T-helper 1 cell treated with Interleukin-12 subunit alpha and Interleukin-12 subunit beta and Interleukin-4 antibody, amounts not matched to agents 30 μg/mL and 1 μg/mL, for 36 hours (primary cell): ENCODE data around the gene SCAPER.

ENCODE experiments used
- H3K27ac Mint-ChIP-seq: one replicate; pipeline ENCODE4 v1.8.0; 2021; ENCODE audit warnings: mild to moderate bottlenecking, mixed read lengths
- H3K27me3 Mint-ChIP-seq: one replicate; pipeline ENCODE4 v1.8.0; 2021; ENCODE audit warnings: low read depth, mixed read lengths
- H3K36me3 Mint-ChIP-seq: one replicate; pipeline ENCODE4 v1.8.0; 2021; ENCODE audit warnings: low read depth, mixed read lengths
- H3K4me1 Mint-ChIP-seq: one replicate; pipeline ENCODE4 v1.8.0; 2021; ENCODE audit warnings: low read depth, mixed read lengths
- H3K4me3 Mint-ChIP-seq: one replicate; pipeline ENCODE4 v1.8.0; 2021; ENCODE audit warnings: mild to moderate bottlenecking, moderate library complexity, mixed read lengths
- H3K9me3 Mint-ChIP-seq: one replicate; pipeline ENCODE4 v1.8.0; 2021; ENCODE audit warnings: mixed read lengths

Gene SCAPER

DNA sequence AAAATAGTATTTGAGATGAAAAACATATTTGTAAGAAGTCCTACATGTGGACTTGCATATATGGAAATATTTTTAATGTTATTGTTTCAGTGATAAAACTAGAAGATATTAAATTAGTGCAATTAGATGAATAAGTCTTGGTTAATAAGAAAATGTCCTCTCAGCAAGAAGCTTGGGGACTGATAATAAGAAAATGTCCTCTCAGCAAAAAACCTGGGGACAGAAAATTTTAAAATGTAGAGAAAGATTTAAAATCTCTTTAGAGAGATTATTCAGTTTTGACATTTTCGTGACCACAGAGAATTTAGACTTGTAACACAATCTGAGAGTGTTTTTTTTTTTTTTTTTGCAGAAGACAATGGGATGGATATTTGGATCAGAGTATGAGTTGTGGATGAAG is 412.6 kb downstream of the SCAPER start:
- Mint-ChIP-seq H3K36me3 (no peaks in the 10 kb centered on the region), H3K4me3 (no peak overlapping the region), H3K4me1 (no peaks in the 10 kb centered on the region), H3K27me3 (no peaks in the 10 kb centered on the region), H3K27ac (no peak overlapping the region), H3K9me3 (peaks cover 3% of the 10 kb centered on the region)

DNA sequence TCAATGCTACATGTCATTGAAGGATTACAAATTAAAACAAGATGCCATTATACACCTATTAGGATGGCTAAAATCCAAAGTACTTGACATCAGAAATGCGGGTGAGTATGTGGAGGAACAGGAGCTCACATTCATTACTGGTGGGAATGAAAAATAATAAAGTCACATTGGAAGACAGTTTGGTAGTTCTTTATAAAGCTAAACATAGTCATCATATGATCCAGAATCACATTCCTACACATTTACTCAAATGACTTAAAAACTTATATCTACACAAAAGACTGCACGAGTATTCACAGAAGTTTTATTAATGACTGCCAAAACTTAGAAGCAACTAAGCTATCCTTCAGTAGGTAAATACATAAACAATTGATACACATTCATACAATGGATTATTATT is 421.4 kb downstream of the SCAPER start:
- Mint-ChIP-seq H3K4me1 (no peaks in the 10 kb centered on the region), H3K27me3 (peaks cover 4% of the 10 kb centered on the region), H3K4me3 (no peak overlapping the region), H3K36me3 (no peaks in the 10 kb centered on the region), H3K9me3 (no peaks in the 10 kb centered on the region), H3K27ac (no peak overlapping the region)

DNA sequence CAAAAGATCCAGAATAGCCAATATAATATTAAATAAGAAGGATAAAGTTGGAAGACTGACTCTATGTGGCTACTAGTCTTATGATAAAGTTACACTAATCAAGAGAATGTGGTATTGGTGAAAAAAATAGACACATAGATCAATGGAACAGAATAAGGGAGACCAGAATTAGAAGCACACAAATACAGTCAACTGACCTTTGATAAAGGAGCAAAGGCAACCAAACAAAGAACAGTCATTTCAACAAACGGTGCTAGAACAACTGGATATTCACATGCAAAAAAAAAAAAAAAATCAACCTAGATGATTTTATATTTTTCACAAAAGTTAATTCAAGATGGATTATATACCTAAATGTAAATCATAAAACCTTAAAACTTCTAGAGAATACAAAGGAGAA is 422.1 kb downstream of the SCAPER start:
- Mint-ChIP-seq H3K27me3 (peaks cover 4% of the 10 kb centered on the region), H3K4me1 (no peaks in the 10 kb centered on the region), H3K36me3 (no peaks in the 10 kb centered on the region), H3K27ac (no peak overlapping the region), H3K9me3 (no peaks in the 10 kb centered on the region), H3K4me3 (no peak overlapping the region)

- H3K36me3 Mint-ChIP-seq = no peaks in the 10 kb centered on the region
- H3K9me3 Mint-ChIP-seq = no peaks in the 10 kb centered on the region
- H3K4me1 Mint-ChIP-seq = no peaks in the 10 kb centered on the region
- H3K27me3 Mint-ChIP-seq = peaks cover 4% of the 10 kb centered on the region
- H3K27ac Mint-ChIP-seq = no peak overlapping the region
- no peak overlapping the region for H3K4me3 Mint-ChIP-seq
Measured at GRCh38 chr15:76480267-76480666, 424.9 kb downstream of the SCAPER start.

DNA sequence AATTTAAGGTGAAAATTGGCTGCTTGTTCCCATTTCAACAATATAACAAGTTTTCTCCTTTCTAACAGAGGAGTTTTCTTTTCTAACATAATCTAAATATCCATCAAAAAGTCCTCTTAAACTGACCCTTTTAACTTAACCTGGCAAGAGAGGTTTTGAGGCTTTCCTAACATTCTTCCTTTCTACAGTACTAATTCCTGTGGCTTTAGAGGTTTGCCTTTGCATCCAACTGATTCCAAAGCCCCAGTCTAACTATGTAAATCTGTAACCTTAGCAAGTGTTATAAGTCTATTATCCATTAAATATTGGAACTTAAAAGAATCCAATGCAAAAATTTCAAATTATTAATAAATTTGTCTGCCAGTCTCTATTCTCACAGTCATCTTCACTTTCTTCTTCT is 434.4 kb downstream of the SCAPER start:
- Mint-ChIP-seq H3K27me3 (no peaks in the 10 kb centered on the region), H3K4me3 (no peak overlapping the region), H3K36me3 (peaks cover 15% of the 10 kb centered on the region), H3K27ac (no peak overlapping the region), H3K9me3 (peaks cover 14% of the 10 kb centered on the region), H3K4me1 (peaks cover 3% of the 10 kb centered on the region)

DNA sequence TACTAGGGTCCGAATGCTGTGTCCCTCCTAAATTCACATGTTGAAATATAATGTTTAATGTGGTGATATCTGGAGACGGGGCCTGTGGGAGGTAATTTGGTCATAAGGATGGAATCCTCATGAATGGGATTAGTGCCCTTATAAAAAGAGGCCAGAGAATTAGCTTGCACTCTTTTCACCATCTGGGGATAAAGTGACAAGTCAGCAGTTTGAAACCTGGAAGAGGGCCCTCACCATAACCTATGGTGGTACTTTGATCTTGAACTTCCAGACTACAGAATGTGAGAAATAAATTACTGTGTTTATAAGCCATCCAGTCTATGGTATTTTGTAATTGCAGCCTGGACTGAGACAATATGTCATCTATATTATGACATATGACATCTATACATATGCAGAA is 436.4 kb downstream of the SCAPER start:
- peaks cover 19% of the 10 kb centered on the region for H3K9me3 Mint-ChIP-seq
- H3K27me3 Mint-ChIP-seq = no peaks in the 10 kb centered on the region
- H3K4me3 Mint-ChIP-seq = no peak overlapping the region
- H3K4me1 Mint-ChIP-seq = peaks cover 3% of the 10 kb centered on the region
- H3K27ac Mint-ChIP-seq = no peak overlapping the region
- peaks cover 18% of the 10 kb centered on the region for H3K36me3 Mint-ChIP-seq

GRCh38 chr15:76467136-76467535 is 438.0 kb downstream of the SCAPER start:
- H3K4me1 Mint-ChIP-seq = peaks cover 3% of the 10 kb centered on the region
- no peaks in the 10 kb centered on the region for H3K27me3 Mint-ChIP-seq
- H3K36me3 Mint-ChIP-seq = peaks cover 18% of the 10 kb centered on the region
- peaks cover 19% of the 10 kb centered on the region for H3K9me3 Mint-ChIP-seq
- no peak overlapping the region for H3K27ac Mint-ChIP-seq
- H3K4me3 Mint-ChIP-seq = no peak overlapping the region

DNA sequence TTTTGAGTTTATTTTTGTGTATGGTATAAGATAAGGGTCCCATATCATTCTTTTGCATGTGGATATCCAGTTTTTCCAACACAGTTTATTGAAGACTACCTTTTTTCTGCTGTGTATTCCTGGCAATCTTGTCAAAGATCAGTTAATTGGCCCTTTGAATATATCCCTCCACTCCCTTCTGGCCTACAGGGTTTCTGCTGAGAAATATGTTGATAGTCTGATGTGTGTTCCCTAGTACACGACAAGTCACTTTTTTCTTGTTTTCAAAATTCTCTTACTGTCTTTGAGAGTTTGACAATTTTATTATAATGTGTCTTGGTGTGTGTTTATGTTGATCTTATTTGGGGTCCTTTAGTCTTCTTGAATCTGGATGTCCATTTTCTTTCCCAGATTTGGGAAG is 439.4 kb downstream of the SCAPER start:
- Mint-ChIP-seq H3K36me3 (peaks cover 18% of the 10 kb centered on the region), H3K4me3 (no peak overlapping the region), H3K4me1 (peaks cover 3% of the 10 kb centered on the region), H3K9me3 (peaks cover 19% of the 10 kb centered on the region), H3K27ac (no peak overlapping the region), H3K27me3 (no peaks in the 10 kb centered on the region)

- no peaks in the 10 kb centered on the region for H3K27me3 Mint-ChIP-seq
- peaks cover 17% of the 10 kb centered on the region for H3K36me3 Mint-ChIP-seq
- H3K9me3 Mint-ChIP-seq = peaks cover 19% of the 10 kb centered on the region
- no peak overlapping the region for H3K4me3 Mint-ChIP-seq
- no peak overlapping the region for H3K27ac Mint-ChIP-seq
- peaks cover 3% of the 10 kb centered on the region for H3K4me1 Mint-ChIP-seq
Measured at GRCh38 chr15:76464247-76464646, 440.9 kb downstream of the SCAPER start.

DNA sequence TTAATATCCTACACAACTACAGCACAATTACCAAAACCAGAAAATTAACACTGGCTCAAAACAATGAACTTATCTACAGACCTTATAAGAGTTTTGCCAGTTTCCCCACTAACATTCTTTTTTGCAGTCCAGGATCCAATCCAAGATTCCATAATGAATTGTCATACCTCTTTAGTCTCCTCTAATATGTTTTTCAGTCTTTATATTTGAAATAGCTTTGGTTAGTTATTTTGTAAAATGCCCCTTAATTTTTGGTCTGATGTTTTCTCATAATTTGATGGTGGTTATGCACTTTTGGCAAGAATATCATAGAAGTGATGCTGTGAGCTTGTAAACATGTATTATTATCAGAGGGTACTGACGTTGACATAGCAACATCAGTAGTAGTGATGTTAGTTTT is 444.3 kb downstream of the SCAPER start:
- peaks cover 7% of the 10 kb centered on the region for H3K9me3 Mint-ChIP-seq
- no peak overlapping the region for H3K4me3 Mint-ChIP-seq
- H3K27ac Mint-ChIP-seq = no peak overlapping the region
- no peaks in the 10 kb centered on the region for H3K27me3 Mint-ChIP-seq
- peaks cover 7% of the 10 kb centered on the region for H3K36me3 Mint-ChIP-seq
- no peaks in the 10 kb centered on the region for H3K4me1 Mint-ChIP-seq

GRCh38 chr15:76460347-76460746 is 444.8 kb downstream of the SCAPER start:
- Mint-ChIP-seq H3K27me3 (no peaks in the 10 kb centered on the region), H3K36me3 (peaks cover 4% of the 10 kb centered on the region), H3K4me1 (no peaks in the 10 kb centered on the region), H3K27ac (no peak overlapping the region), H3K9me3 (peaks cover 1% of the 10 kb centered on the region), H3K4me3 (no peak overlapping the region)

- H3K4me3 Mint-ChIP-seq = no peak overlapping the region
- H3K4me1 Mint-ChIP-seq = no peaks in the 10 kb centered on the region
- H3K27me3 Mint-ChIP-seq = no peaks in the 10 kb centered on the region
- H3K9me3 Mint-ChIP-seq = no peaks in the 10 kb centered on the region
- no peaks in the 10 kb centered on the region for H3K36me3 Mint-ChIP-seq
- H3K27ac Mint-ChIP-seq = no peak overlapping the region
Measured at GRCh38 chr15:76451540-76451939, 453.6 kb downstream of the SCAPER start.

DNA sequence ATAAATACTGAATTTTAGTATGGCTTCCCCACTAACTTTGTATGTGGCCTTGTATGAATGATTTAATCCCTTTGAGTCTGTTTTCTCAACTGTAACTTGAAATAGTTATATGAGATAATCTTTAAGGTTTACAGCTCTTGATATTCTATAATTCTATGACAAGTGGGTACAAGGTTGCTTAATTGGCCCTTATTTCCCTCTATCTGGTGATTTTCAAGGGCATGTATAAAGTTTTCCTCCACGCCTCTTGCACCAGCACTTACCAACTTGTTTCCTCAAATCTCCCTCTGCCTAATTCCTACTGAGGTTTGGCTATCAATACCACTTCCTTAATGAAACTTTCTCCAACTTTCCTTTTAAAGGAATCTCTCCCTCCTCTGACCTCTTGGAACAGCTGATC is 455.7 kb downstream of the SCAPER start:
- H3K4me1 Mint-ChIP-seq = no peaks in the 10 kb centered on the region
- H3K36me3 Mint-ChIP-seq = no peaks in the 10 kb centered on the region
- H3K27ac Mint-ChIP-seq = no peak overlapping the region
- H3K9me3 Mint-ChIP-seq = no peaks in the 10 kb centered on the region
- no peak overlapping the region for H3K4me3 Mint-ChIP-seq
- H3K27me3 Mint-ChIP-seq = no peaks in the 10 kb centered on the region

GRCh38 chr15:76448755-76449154 is 456.4 kb downstream of the SCAPER start:
- H3K4me3 Mint-ChIP-seq = no peak overlapping the region
- H3K9me3 Mint-ChIP-seq = no peaks in the 10 kb centered on the region
- H3K27me3 Mint-ChIP-seq = no peaks in the 10 kb centered on the region

DNA sequence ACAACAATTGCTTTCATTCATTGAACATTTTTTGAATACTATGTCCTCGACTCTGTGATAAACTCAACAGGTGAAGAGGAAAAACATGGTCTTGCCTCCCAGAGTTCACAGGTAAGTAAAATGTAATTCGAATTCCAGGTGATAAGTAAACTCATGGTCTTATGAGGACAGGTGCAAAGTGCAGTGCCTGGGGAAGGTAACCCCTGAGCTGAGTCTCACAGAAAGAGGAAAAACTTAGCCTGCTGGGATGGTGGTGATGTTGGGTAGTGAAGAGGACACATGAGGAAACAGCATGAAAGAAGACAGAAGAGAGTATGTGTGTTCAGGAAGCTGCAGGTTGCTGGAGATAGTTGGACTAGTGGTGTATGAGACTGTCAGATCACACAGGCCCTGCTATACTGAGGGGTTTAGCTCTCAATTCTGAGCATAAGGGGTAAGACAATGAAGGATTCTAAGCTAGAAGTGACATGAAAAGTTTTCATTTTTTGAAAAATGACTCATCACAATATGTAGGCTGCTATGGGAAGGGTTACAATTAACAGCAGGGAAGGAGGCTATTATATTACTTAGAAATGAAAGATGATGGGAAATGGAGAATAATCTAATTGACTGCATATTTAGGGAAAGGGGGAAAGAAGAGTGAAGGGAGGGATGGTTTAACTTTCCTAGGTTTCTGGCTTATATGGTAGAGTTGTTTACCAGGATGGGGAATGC is 457.3 kb downstream of the SCAPER start:
- no peaks in the 10 kb centered on the region for H3K27me3 Mint-ChIP-seq

More at GRCh38 chr15:76448755-76449154, 456.4 kb downstream of the SCAPER start:
- no peaks in the 10 kb centered on the region for H3K4me1 Mint-ChIP-seq
- no peaks in the 10 kb centered on the region for H3K36me3 Mint-ChIP-seq
- H3K27ac Mint-ChIP-seq = no peak overlapping the region

DNA sequence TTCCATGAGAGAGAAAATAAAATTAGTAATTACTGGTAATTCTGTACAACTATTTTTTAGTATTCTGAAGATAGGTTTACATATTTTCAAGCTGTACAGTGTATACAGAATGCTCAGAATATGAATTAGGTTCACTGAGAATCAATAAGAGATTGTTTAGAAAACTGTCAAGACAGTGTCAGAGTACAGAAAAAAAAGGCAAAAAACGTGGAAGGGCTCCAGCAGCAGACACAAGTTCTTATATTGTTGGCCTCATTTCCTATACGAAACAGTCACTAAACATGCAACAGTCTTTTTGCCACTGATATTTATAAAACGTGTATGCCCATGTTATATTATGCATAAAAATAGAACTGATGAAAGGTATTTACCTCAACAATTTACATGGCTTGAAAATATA is 464.7 kb downstream of the SCAPER start:
- no peaks in the 10 kb centered on the region for H3K4me1 Mint-ChIP-seq

More for the DNA sequence above, 457.3 kb downstream of the SCAPER start:
- Mint-ChIP-seq H3K4me1 (no peaks in the 10 kb centered on the region), H3K36me3 (no peaks in the 10 kb centered on the region), H3K27ac (no peak overlapping the region), H3K9me3 (no peaks in the 10 kb centered on the region), H3K4me3 (no peak overlapping the region)

More for the DNA sequence above, 464.7 kb downstream of the SCAPER start:
- Mint-ChIP-seq H3K4me3 (no peak overlapping the region), H3K27me3 (no peaks in the 10 kb centered on the region), H3K27ac (no peak overlapping the region), H3K36me3 (no peaks in the 10 kb centered on the region), H3K9me3 (no peaks in the 10 kb centered on the region)
